K562 (cell line): ENCODE measurements around the gene SELENOF. TPM values are rescaled to one million over a fixed set of nuclear protein-coding genes. Genes with fewer than 3 reads are reported as not detected.
A peak's percentile ranks its signal among the peaks of the same experiment; 100 is the strongest.

Experiments used
- ATAC-seq: fragments of 200-7000 bp; cut with Tn5 transposase; 3 replicates; pipeline ENCODE4 v1.9.1; 2020; ENCODE audit warnings: moderate library complexity
- BruUV-seq: library from RNA; stranded (reverse); fragments of 400-500 nt; replicated peaks from 2 replicates; lab custom pipeline; 2021; lab: Mats Ljungman, UMichigan
- CTCF ChIA-PET: fragments of 300-600 bp; formaldehyde crosslinking; extraction: SDS; loops from one replicate; lab custom pipeline; 2021; ENCODE audit warnings: low intra/inter-chr PET ratio; lab: Yijun Ruan, JAX
- POLR2A ChIA-PET: fragments of 300-600, 350-650 bp; sonication (Branson Sonifier 250); formaldehyde crosslinking; extraction: SDS; loops from one replicate; lab custom pipeline; 2021; ENCODE audit warnings: antibody characterized with exemption, inconsistent platforms; lab: Yijun Ruan, JAX
- DNase-seq, 4 experiments: peaks; one replicate each; pipeline versions ENCODE4 v3.0.0 to v3.0.0-alpha.2; 2011 to 2018; ENCODE audit warnings: low spot score in 3 of 4, mixed read lengths in 3 of 4; ENCODE audit errors: extremely low read depth in 1 of 4
- FAIRE-seq: peaks from 2 replicates; lab custom pipeline; 2011; peaks lifted over from hg19 to GRCh38; lab: Jason Lieb, UNC
- H2AFZ ChIP-seq: 2 replicates; pipeline ENCODE4 v1.6.0; 2011; ENCODE audit warnings: low read depth, low read length, control low read depth, inconsistent platforms
- H3K27ac ChIP-seq: fragments of 200-600 bp; 3 replicates; pipeline ENCODE4 v1.8.0; 2011; ENCODE audit warnings: low read depth, mild to moderate bottlenecking, control low read depth, inconsistent platforms, low read length, moderate library complexity, mixed read lengths; ENCODE audit errors: extremely low read depth
- H3K27me3 ChIP-seq, 2 experiments: fragments of 300-600 bp in 1 of 2; 2 replicates in 1 of 2; 3 replicates in 1 of 2; pipeline versions ENCODE4 v1.6.0 to v1.8.0; 2011; ENCODE audit warnings: inconsistent platforms in 2 of 2, low read length in 2 of 2, mild to moderate bottlenecking in 1 of 2, mixed read lengths in 1 of 2, moderate library complexity in 1 of 2; ENCODE audit not compliant: control insufficient read depth in 2 of 2, insufficient read depth in 2 of 2
- H3K36me3 ChIP-seq: fragments of 300-600 bp; 3 replicates; pipeline ENCODE4 v1.8.0; 2011; ENCODE audit warnings: mild to moderate bottlenecking, low read length, inconsistent platforms; ENCODE audit not compliant: control insufficient read depth, insufficient read depth
- H3K4me1 ChIP-seq, 2 experiments: fragments of 200-600 bp in 1 of 2; replicated peaks in 1 of 2; 2 replicates in 1 of 2; 3 replicates in 1 of 2; pipeline versions ENCODE4 v1.5.1 to v1.8.0; 2011; ENCODE audit warnings: inconsistent platforms in 2 of 2, low read length in 2 of 2, mild to moderate bottlenecking in 1 of 2, mixed read lengths in 1 of 2, moderate library complexity in 1 of 2; ENCODE audit not compliant: control insufficient read depth in 2 of 2, insufficient read depth in 2 of 2
- H3K4me2 ChIP-seq: 2 replicates; pipeline ENCODE4 v1.6.1; 2011; ENCODE audit warnings: low read length, control low read depth, inconsistent platforms, mixed read lengths; ENCODE audit not compliant: insufficient read depth
- H3K4me3 ChIP-seq: fragments of 200-600 bp; sonication (generic), shearing (Covaris generic); 2 replicates; pipeline ENCODE4 v1.5.1; 2016; ENCODE audit warnings: control low read depth, inconsistent platforms
- H3K79me2 ChIP-seq: fragments of 200-600 bp; 3 replicates; pipeline ENCODE4 v1.8.0; 2011; ENCODE audit warnings: low read length, inconsistent platforms; ENCODE audit not compliant: control insufficient read depth, insufficient read depth
- H3K9ac ChIP-seq, 2 experiments: 2 replicates each; pipeline versions ENCODE4 v1.6.0 to v1.6.1; 2011; ENCODE audit warnings: low read depth in 2 of 2, low read length in 2 of 2, control low read depth in 1 of 2, inconsistent platforms in 1 of 2, mild to moderate bottlenecking in 1 of 2, mixed read lengths in 1 of 2; ENCODE audit not compliant: insufficient read depth in 1 of 2
- H3K9me1 ChIP-seq: one replicate; pipeline ENCODE4 v1.6.0; 2011; ENCODE audit warnings: inconsistent platforms, mild to moderate bottlenecking, low read length, moderate library complexity; ENCODE audit not compliant: control insufficient read depth, insufficient read depth
- H3K9me3 ChIP-seq: replicated peaks from 2 replicates; pipeline ENCODE4 v1.5.1; 2011; ENCODE audit warnings: low read depth, low read length, inconsistent platforms; ENCODE audit not compliant: control insufficient read depth, insufficient read depth
- H4K20me1 ChIP-seq: replicated peaks from 2 replicates; pipeline ENCODE4 v1.6.1; 2011; ENCODE audit warnings: low read length, inconsistent platforms, mixed read lengths; ENCODE audit not compliant: control insufficient read depth, insufficient read depth
- ATF2 ChIP-seq: sonication (generic); formaldehyde crosslinking; IDR thresholded peaks from 2 replicates; pipeline ENCODE4 v1.8.1; 2022; ENCODE audit warnings: missing genetic modification reagents
- BRD4 ChIP-seq: fragments of 200-600 bp; sonication (generic); IDR thresholded peaks from 2 replicates; pipeline ENCODE4 v1.6.1; 2017; ENCODE audit warnings: inconsistent platforms
- CEBPB ChIP-seq: fragments of 450-650 bp; IDR thresholded peaks from 2 replicates; pipeline ENCODE4 v1.6.1; 2016; ENCODE audit warnings: missing genetic modification characterization, missing compliant biosample characterization
- CEBPG ChIP-seq, 3 experiments: fragments of 200-800 bp in 1 of 3; sonication (Bioruptor generic) in 1 of 3; sonication (generic) in 1 of 3; formaldehyde crosslinking in 1 of 3; IDR thresholded peaks in 2 of 3; conservative IDR thresholded peaks in 1 of 3; 2 replicates each; pipeline versions ENCODE4 v1.6.1 to v1.8.0; 2016 to 2022; ENCODE audit warnings: missing compliant biosample characterization in 2 of 3, missing genetic modification characterization in 2 of 3, mild to moderate bottlenecking in 1 of 3, missing genetic modification reagents in 1 of 3
- CHCHD3 ChIP-seq: fragments of 250-450 bp; sonication (Bioruptor Pico); IDR thresholded peaks from 2 replicates; pipeline ENCODE4 v2.1.2; 2022; ENCODE audit warnings: mild to moderate bottlenecking
- COPS2 ChIP-seq: fragments of 450-650 bp; conservative IDR thresholded peaks from 2 replicates; pipeline ENCODE4 v1.6.1; 2016; ENCODE audit warnings: mild to moderate bottlenecking, moderate library complexity
- CTCF ChIP-seq, 3 experiments: IDR thresholded peaks in 2 of 3; conservative IDR thresholded peaks in 1 of 3; 2 replicates each; pipeline ENCODE4 v1.5.1; 2011 to 2012; ENCODE audit warnings: low read length in 3 of 3, mild to moderate bottlenecking in 3 of 3, control low read depth in 2 of 3, improper control_type of control experiment in 1 of 3, inconsistent platforms in 1 of 3, low read depth in 1 of 3, mixed read lengths in 1 of 3, moderate library complexity in 1 of 3; ENCODE audit not compliant: insufficient read depth in 2 of 3
- ELF1 ChIP-seq: fragments of 200-800 bp; sonication (Bioruptor generic); IDR thresholded peaks from 2 replicates; pipeline ENCODE4 v1.6.1; 2016; ENCODE audit warnings: missing genetic modification characterization, missing compliant biosample characterization
- HLTF ChIP-seq: fragments of 450-650 bp; IDR thresholded peaks from 2 replicates; pipeline ENCODE4 v1.6.1; 2016
- ILK ChIP-seq: fragments of 450-650 bp; IDR thresholded peaks from 2 replicates; pipeline ENCODE4 v1.6.1; 2016; ENCODE audit warnings: missing genetic modification characterization, low read depth, mild to moderate bottlenecking, missing compliant biosample characterization, moderate library complexity, borderline replicate concordance
- KLF13 ChIP-seq: fragments of 450-650 bp; IDR thresholded peaks from 2 replicates; pipeline ENCODE4 v1.6.1; 2016; ENCODE audit warnings: missing genetic modification characterization, low read depth, mild to moderate bottlenecking, missing compliant biosample characterization, moderate library complexity, borderline replicate concordance
- MEF2D ChIP-seq: conservative IDR thresholded peaks from 2 replicates; pipeline ENCODE4 v1.6.1; 2016; ENCODE audit warnings: low read depth, missing genetic modification characterization, missing compliant biosample characterization
- SMC3 ChIP-seq: conservative IDR thresholded peaks from 2 replicates; pipeline ENCODE4 v1.6.1; 2011; ENCODE audit warnings: low read depth, low read length, improper control_type of control experiment; ENCODE audit not compliant: insufficient read depth
- SNAPC5 ChIP-seq: fragments of 250-450 bp; sonication (Bioruptor Pico); IDR thresholded peaks from 2 replicates; pipeline ENCODE4 v1.8.0; 2021; ENCODE audit warnings: moderate library complexity, mild to moderate bottlenecking, inconsistent platforms
- TSC22D4 ChIP-seq: fragments of 450-650 bp; IDR thresholded peaks from 2 replicates; pipeline ENCODE4 v1.6.1; 2016; ENCODE audit warnings: missing genetic modification characterization, missing biosample characterization, control low read depth
- ZNF197 ChIP-seq: fragments of 200-800 bp; sonication (Bioruptor generic); IDR thresholded peaks from 2 replicates; pipeline ENCODE4 v1.6.1; 2016; ENCODE audit warnings: low read depth, missing genetic modification characterization, missing compliant biosample characterization
- ZNF324 ChIP-seq: fragments of 250-450 bp; sonication (Bioruptor Pico); IDR thresholded peaks from 2 replicates; pipeline ENCODE4 v1.4.0; 2020; ENCODE audit warnings: mild to moderate bottlenecking
- WGBS: fragments of 100-300 bp; shearing (Covaris generic); methylation state at CpG from one replicate; pipeline ENCODE4 v1.1.6; 2016; ENCODE audit warnings: low coverage, mixed read lengths; ENCODE audit not compliant: insufficient coverage; ENCODE audit errors: missing lambda C conversion rate; 5-methylcytosine and 5-hydroxymethylcytosine counted together
- in situ Hi-C: fragments of 300-500 bp; cut with MboI; formaldehyde crosslinking; loops from 4 replicates; pipeline ENCODE4 v1.15.0; 2018; ENCODE audit warnings: inconsistent platforms, mixed read lengths
- intact Hi-C: fragments of 100-400 bp; cut with micrococcal nuclease; formaldehyde crosslinking; loops from 2 replicates; pipeline ENCODE4 v1.14.2; 2022
- polyA plus RNA-seq, 8 experiments: library from polyadenylated mRNA; depleted of rRNA in 4 of 8; stranded (reverse) in 5 of 8; unstranded in 3 of 8; fragments of >200 nt; fragmentation: Nextera tagmentation in 2 of 8; fragmentation: Illumina TruSeq in 1 of 8; extraction: Ambion mirVana in 2 of 8; extraction: Trizol in 1 of 8; gene quantifications; 2 replicates each; pipeline versions ENCODE4 v1.2.1 to v1.2.3, GENCODE V29; 2011 to 2014; ENCODE audit warnings: inconsistent platforms in 1 of 8, missing spikeins in 1 of 8
- total RNA-seq, 7 experiments: library from RNA; depleted of rRNA in 6 of 7; stranded (reverse); fragments of >200 nt in 6 of 7; fragmentation: Illumina TruSeq in 2 of 7; extraction: Trizol in 2 of 7; gene quantifications; 2 replicates each; pipeline versions ENCODE4 v1.2.1 to v1.2.3, GENCODE V29; 2011 to 2021; ENCODE audit warnings: low replicate concordance in 1 of 7

SELENOF gene
- total and polyA plus RNA-seq, 9 of the 15 experiments (the other 6 are each of a cell fraction or from before 2014, with no cell fraction given): 115 to 394 (median 215) TPM

- ATAC-seq (peak; percentile 96), DNase-seq (peak; percentile 69 to 89 (median 72)), FAIRE-seq (peak; percentile 95)
- in situ Hi-C loops (no loop called here), intact Hi-C loops (loop anchor here (1.0 to 10.0 kb wide), 5 partner anchors 51 to 251 kb away; partner anchors contain the start of gene SH3GLB1)
- Histone ChIP-seq H3K4me3 (no peak overlapping the region), H3K27me3 (no peaks in the 10 kb centered on the region; a peak in 1 of 5 replicates), H3K9me1 (no peaks in the 10 kb centered on the region), H2AFZ (peak overlapping the region; percentile 45), H3K27ac (no peak overlapping the region), H3K4me2 (no peak overlapping the region), H3K9me3 (no peaks in the 10 kb centered on the region), H3K79me2 (no peaks in the 10 kb centered on the region), H3K36me3 (no peaks in the 10 kb centered on the region), H4K20me1 (no peaks in the 10 kb centered on the region; the same call in 1 of the 2 replicates), H3K9ac (no peak overlapping the region), H3K4me1 (no peaks in the 10 kb centered on the region)
- 29% methylated on average over 14 of the region's 17 CpGs for WGBS
- POLR2A ChIA-PET: interaction anchor here (0.6 to 1.0 kb wide), 3 partner anchors 10 to 235 kb away, joined by 3 read pairs; no protein-coding TSS in a partner anchor
- BruUV-seq: no TSS peak
- CTCF ChIA-PET: interaction anchor here (1.1 to 2.4 kb wide), 5 partner anchors 132 to 251 kb away, joined by 3 to 19 read pairs (median 12); no protein-coding TSS in a partner anchor
- peak; percentile 88 for TF ChIP-seq CEBPG (CRISPR knock-in tag; IDR thresholded peaks at IDR 0.05)
- TF ChIP-seq CEBPG (tag; conservative IDR thresholded peaks at IDR 0.05 in 1 of 2, IDR thresholded peaks at IDR 0.05 in 1 of 2): peak; percentile 89 to 90
- peak; percentile 98 for TF ChIP-seq CEBPB
- peak; percentile 81 for TF ChIP-seq SMC3
- no peak for TF ChIP-seq TSC22D4 (tag)
- TF ChIP-seq KLF13 (tag): no peak
- TF ChIP-seq CHCHD3 (CRISPR knock-in tag): no peak
- TF ChIP-seq SNAPC5 (CRISPR knock-in tag): no peak
- no peak for TF ChIP-seq HLTF
- TF ChIP-seq ZNF197 (CRISPR knock-in tag): no peak
- TF ChIP-seq ATF2 (CRISPR knock-in tag): no peak
- no peak for TF ChIP-seq COPS2
- TF ChIP-seq MEF2D (tag): no peak
- TF ChIP-seq CTCF (IDR thresholded peaks at IDR 0.05 in 2 of 3, conservative IDR thresholded peaks at IDR 0.05 in 1 of 3; ENCODE audit: insufficient read depth in 2 of 3, low read depth in 1 of 3, low read length in 3 of 3): peak; percentile 62 to 78 (median 77)
- TF ChIP-seq ELF1 (tag): no peak
- TF ChIP-seq ZNF324 (CRISPR knock-in tag): no peak
- no peak for TF ChIP-seq ILK
- TF ChIP-seq BRD4: no peak
Measured at GRCh38 chr1:86833461-86834215, 80.3 kb downstream of the SELENOF start.
